GM10847 (cell line): ENCODE measurements around the gene TIAM2.

ENCODE experiments used
- POLR2A ChIP-seq: IDR thresholded peaks from 2 replicates; pipeline ENCODE4 v1.6.1; 2011; ENCODE audit not compliant: insufficient read length; ENCODE audit errors: extremely low read depth

TIAM2 gene

DNA sequence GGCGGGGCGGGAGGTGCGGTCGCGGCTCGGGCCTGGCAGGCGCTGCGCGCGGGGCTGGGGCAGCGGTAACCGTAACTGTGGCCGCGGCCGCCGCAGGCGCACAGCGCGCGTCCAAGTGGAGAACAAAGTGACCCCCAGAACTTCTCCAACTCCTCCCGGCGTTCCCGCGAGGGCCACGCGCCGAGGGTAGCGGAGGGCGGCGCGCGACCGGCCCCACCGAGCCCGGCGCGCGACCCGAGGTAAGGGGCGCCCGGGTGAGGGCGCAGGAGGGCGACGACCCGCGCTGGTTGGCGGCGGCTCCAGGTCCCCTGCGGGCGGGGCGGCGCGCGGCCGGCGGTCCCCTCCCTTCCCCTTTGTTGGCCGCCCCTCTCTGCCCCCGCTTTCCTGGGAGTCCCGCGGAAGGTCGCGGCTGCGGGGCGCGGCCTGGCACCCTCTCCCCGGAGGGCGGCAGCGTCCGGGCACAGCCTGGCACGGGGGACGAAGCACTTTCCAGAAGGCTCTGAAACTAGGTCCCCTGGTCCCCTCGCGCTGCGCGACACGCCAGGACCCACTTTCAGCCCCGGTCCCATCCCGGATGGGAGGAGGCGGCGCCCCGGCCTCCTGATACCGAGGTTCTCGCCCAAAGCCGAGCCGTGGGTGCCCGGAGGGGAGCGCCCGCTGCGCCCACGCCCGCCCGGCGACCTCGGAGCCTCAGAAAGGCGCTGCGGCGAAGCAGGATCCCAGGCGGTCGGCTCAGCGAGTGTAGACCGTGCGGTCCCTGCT lies at the start of gene TIAM2:
Gene TIAM2 (plus strand): TSS at position 62 of the 762 bp plus-strand sequence. CDS start 133,909 bp downstream, outside the sequence.
- no peak for TF ChIP-seq POLR2A

GRCh38 chr6:154950979-154951344 lies 44.2 kb upstream of the TIAM2 start:
- no peak for TF ChIP-seq POLR2A

DNA sequence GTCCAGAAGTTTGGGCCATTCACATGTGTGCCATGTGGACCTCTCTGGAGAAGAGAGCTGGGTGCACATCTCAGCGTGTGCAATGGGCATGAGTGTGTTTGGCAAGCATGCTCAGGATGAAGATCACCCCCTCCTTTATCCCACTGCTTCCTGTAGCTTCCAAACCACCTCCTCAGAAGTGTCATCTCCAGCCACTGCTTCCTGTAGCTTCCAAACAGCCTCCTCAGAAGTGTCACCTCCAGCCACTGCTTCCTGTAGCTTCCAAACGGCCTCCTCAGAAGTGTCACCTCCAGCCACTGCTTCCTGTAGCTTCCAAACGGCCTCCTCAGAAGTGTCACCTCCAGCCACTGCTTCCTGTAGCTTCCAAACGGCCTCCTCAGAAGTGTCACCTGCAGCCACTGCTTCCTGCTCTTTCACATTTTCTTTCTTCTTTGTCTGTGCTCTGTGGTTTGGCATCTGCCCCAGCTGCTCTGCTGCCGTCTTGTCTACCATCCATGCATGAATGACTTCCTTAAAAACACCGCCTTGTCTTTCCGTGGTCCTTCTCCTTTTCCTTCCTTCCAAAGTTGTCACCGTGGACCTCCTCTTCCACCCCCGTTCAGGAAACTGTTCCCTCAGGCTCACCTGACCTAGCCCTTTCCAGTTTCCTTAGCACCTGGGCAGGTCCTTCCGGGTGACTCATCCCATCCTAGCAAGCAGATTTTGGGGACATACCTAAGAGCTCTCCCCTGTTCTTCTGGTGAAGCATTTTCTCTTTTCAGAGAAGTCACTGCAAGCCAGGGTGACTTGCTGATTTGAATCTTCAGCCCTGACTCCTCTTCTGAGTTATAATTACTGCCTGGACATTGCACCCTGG lies 43.5 kb upstream of the TIAM2 start:
- TF ChIP-seq POLR2A, result no peak

- TF ChIP-seq POLR2A, result no peak
Measured at GRCh38 chr6:154953644-154954043, 41.5 kb upstream of the TIAM2 start.

- no peak for TF ChIP-seq POLR2A
Measured at GRCh38 chr6:154954347-154954746, 40.8 kb upstream of the TIAM2 start.

- no peak for TF ChIP-seq POLR2A
Measured at GRCh38 chr6:154956771-154957522, 38.2 kb upstream of the TIAM2 start.

GRCh38 chr6:154958469-154958868 lies 36.6 kb upstream of the TIAM2 start:
- no peak for TF ChIP-seq POLR2A

GRCh38 chr6:154960299-154960843 lies 34.7 kb upstream of the TIAM2 start:
- no peak for TF ChIP-seq POLR2A

GRCh38 chr6:154960854-154961530 lies 34.1 kb upstream of the TIAM2 start:
- TF ChIP-seq POLR2A, result no peak

GRCh38 chr6:154962753-154963152 lies 32.4 kb upstream of the TIAM2 start:
- no peak for TF ChIP-seq POLR2A

- TF ChIP-seq POLR2A, result no peak
Measured at GRCh38 chr6:154969796-154970195, 25.3 kb upstream of the TIAM2 start.

GRCh38 chr6:154974485-154975149 lies 20.5 kb upstream of the TIAM2 start:
- no peak for TF ChIP-seq POLR2A

DNA sequence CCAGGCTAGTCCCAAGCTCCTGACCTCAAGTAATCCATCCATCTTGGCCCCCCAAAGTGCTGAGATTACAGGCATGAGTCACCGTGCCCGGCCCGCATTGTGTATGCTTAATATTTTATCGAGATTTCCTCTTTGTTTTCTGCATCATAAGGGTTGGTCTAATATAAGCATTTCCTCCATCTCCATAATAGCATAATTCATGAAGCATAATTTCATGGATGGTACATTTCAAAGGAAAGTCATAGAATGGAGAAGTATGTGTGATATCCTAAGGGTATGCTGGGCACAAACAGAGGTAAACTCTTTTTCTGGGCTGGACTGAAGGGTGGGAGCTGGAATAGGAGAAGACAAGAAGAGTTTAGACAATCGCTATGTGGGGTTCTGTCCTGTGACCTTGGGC lies 17.5 kb upstream of the TIAM2 start:
- TF ChIP-seq POLR2A, result no peak
